Measurements from ENCODE around the gene ELMO1. TPM values are rescaled to one million over a fixed set of nuclear protein-coding genes. Genes with fewer than 3 reads are reported as not detected.

The ELMO1 gene
- total and polyA plus RNA-seq, 10 of the 15 experiments (the other 5 are each of a cell fraction or from before 2014, with no cell fraction given): 22.6 to 85.9 (median 56.6) TPM

GRCh38 chr7:36941359-36941758, 507.3 kb downstream of the ELMO1 start:
- Histone ChIP-seq H3K9me3 (replicated peaks; ENCODE audit: control insufficient read depth, insufficient read depth, low read length) (peaks cover 71% of the 10 kb centered on the region), H3K36me3 (ENCODE audit: control insufficient read depth in 2 of 2, insufficient read depth in 2 of 2, low read length in 1 of 2) (peaks cover 2 to 7% of the 10 kb centered on the region in 2 experiments; a peak in 2 of 4 replicates), H3K4me1 (ENCODE audit: control insufficient read depth, insufficient read depth, low read length) (peaks cover 42% of the 10 kb centered on the region), H3K79me2 (ENCODE audit: control insufficient read depth, insufficient read depth, low read length) (peaks cover 24% of the 10 kb centered on the region), H3K4me3 (no peak overlapping the region), H3K27ac (ENCODE audit: control insufficient read depth, insufficient read depth) (no peak overlapping the region), H2AFZ (ENCODE audit: control insufficient read depth, low read depth, low read length) (no peak overlapping the region), H3K27me3 (replicated peaks in 1 of 2; ENCODE audit: control insufficient read depth in 2 of 2, insufficient read depth in 2 of 2, low read length in 1 of 2) (no peaks in the 10 kb centered on the region), H3K9ac (ENCODE audit: control insufficient read depth, insufficient read depth, low read length) (no peak overlapping the region), H4K20me1 (ENCODE audit: control insufficient read depth, insufficient read depth) (no peaks in the 10 kb centered on the region), H3K4me2 (ENCODE audit: control insufficient read depth, insufficient read depth) (no peak overlapping the region)
- intact Hi-C loops (cut with micrococcal nuclease; ENCODE audit: unreplicated experiment): no loop called here
- ATAC-seq (no peak), DNase-seq (ENCODE audit: low read depth, low spot score) (no peak), FAIRE-seq (no peak)
- POLR2A ChIA-PET: interaction anchor here (1.0 to 1.8 kb wide), 2 partner anchors 17 to 19 kb away, joined by 3 to 4 read pairs; no protein-coding TSS in a partner anchor
- RAD21 ChIA-PET (ENCODE audit: unreplicated experiment): interaction anchor here (0.6 to 1.8 kb wide), 4 partner anchors 16 to 460 kb away, joined by 3 to 7 read pairs (median 5); no protein-coding TSS in a partner anchor
- SMC1A ChIA-PET (ENCODE audit: uncharacterized antibody, unreplicated experiment): interaction anchor here (0.8 to 11.1 kb wide), 10 partner anchors 8 to 237 kb away, joined by 3 to 92 read pairs (median 4); no protein-coding TSS in a partner anchor
- TF ChIP-seq SPI1 (IDR thresholded peaks at IDR 0.05; ENCODE audit: borderline replicate concordance, insufficient read depth, low read depth, low read length) (peak; percentile 48; the same call in 1 of the 2 replicates), ATF7 (IDR thresholded peaks at IDR 0.05; ENCODE audit: low read depth) (peak; percentile 77), SMC3 (IDR thresholded peaks at IDR 0.05; ENCODE audit: borderline replicate concordance, low read length) (no peak), CBX3 (IDR thresholded peaks at IDR 0.05; ENCODE audit: borderline replicate concordance, low read depth) (no peak), SREBF1 (IDR thresholded peaks at IDR 0.05; ENCODE audit: low read length) (no peak), MTA2 (IDR thresholded peaks at IDR 0.05; ENCODE audit: low read depth) (peak; percentile 28; the same call in 1 of the 2 replicates), BHLHE40 (IDR thresholded peaks at IDR 0.05; ENCODE audit: borderline replicate concordance in 1 of 2, low read depth in 2 of 2, low read length in 1 of 2) (peak; percentile 50 to 55; a peak in 3 of 4 replicates), IKZF2 (IDR thresholded peaks at IDR 0.05) (peak; percentile 29 to 31; a peak in 2 of 4 replicates), RAD51 (IDR thresholded peaks at IDR 0.05) (peak; percentile 78)
- TF ChIP-seq, protein P1, sequence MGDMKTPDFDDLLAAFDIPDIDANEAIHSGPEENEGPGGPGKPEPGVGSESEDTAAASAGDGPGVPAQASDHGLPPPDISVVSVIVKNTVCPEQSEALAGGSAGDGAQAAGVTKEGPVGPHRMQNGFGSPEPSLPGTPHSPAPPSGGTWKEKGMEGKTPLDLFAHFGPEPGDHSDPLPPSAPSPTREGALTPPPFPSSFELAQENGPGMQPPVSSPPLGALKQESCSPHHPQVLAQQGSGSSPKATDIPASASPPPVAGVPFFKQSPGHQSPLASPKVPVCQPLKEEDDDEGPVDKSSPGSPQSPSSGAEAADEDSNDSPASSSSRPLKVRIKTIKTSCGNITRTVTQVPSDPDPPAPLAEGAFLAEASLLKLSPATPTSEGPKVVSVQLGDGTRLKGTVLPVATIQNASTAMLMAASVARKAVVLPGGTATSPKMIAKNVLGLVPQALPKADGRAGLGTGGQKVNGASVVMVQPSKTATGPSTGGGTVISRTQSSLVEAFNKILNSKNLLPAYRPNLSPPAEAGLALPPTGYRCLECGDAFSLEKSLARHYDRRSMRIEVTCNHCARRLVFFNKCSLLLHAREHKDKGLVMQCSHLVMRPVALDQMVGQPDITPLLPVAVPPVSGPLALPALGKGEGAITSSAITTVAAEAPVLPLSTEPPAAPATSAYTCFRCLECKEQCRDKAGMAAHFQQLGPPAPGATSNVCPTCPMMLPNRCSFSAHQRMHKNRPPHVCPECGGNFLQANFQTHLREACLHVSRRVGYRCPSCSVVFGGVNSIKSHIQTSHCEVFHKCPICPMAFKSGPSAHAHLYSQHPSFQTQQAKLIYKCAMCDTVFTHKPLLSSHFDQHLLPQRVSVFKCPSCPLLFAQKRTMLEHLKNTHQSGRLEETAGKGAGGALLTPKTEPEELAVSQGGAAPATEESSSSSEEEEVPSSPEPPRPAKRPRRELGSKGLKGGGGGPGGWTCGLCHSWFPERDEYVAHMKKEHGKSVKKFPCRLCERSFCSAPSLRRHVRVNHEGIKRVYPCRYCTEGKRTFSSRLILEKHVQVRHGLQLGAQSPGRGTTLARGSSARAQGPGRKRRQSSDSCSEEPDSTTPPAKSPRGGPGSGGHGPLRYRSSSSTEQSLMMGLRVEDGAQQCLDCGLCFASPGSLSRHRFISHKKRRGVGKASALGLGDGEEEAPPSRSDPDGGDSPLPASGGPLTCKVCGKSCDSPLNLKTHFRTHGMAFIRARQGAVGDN (IDR thresholded peaks at IDR 0.05): 0 out of 2 replicates have a peak, but pooled peaks have one; percentile 47
- TF ChIP-seq, protein P2, sequence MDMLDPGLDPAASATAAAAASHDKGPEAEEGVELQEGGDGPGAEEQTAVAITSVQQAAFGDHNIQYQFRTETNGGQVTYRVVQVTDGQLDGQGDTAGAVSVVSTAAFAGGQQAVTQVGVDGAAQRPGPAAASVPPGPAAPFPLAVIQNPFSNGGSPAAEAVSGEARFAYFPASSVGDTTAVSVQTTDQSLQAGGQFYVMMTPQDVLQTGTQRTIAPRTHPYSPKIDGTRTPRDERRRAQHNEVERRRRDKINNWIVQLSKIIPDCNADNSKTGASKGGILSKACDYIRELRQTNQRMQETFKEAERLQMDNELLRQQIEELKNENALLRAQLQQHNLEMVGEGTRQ (IDR thresholded peaks at IDR 0.05; ENCODE audit: borderline replicate concordance, low read depth, low read length): peak; percentile 12; the same call in 1 of the 2 replicates
- CTCF ChIA-PET: interaction anchor here (0.9 to 3.6 kb wide), 6 partner anchors 12 to 453 kb away, joined by 3 to 16 read pairs (median 5); no protein-coding TSS in a partner anchor
- in situ Hi-C loops (cut with MboI): no loop called here
- 83% methylated on average over 1 of the region's 1 CpG for WGBS (ENCODE audit: insufficient coverage, insufficient replicate concordance, low lambda C conversion rate, missing lambda C conversion rate)
- no TSS peak for BruUV-seq (replicated peaks)

Measured in GM12878 (cell line).